ENCODE results near the gene MLKL. TPM values are rescaled to one million over a fixed set of nuclear protein-coding genes. Genes with fewer than 3 reads are reported as not detected.

The MLKL gene
- total RNA-seq, 2 experiments from 2014 or later: 30.3 TPM

- ATAC-seq: no peak
- H3K4me1 Mint-ChIP-seq: peaks cover 15% of the 10 kb centered on the region
- H3K27me3 Mint-ChIP-seq: no peaks in the 10 kb centered on the region
- DNase-seq: no peak
- ChIA-PET POLR2A (no interaction called here), CTCF (interaction anchor here (1.0 to 2.2 kb wide), 2 partner anchors 12 to 20 kb away, joined by 3 to 21 read pairs; no protein-coding TSS in a partner anchor)
- intact Hi-C loops (cut with DNase I, micrococcal nuclease): no loop called here
- no peak overlapping the region for H3K4me3 Mint-ChIP-seq
- H3K9me3 Mint-ChIP-seq (ENCODE audit: low read depth): no peaks in the 10 kb centered on the region
- H3K27ac Mint-ChIP-seq: no peak overlapping the region
- H3K36me3 Mint-ChIP-seq (ENCODE audit: low read depth): peaks cover 54% of the 10 kb centered on the region
Observed at GRCh38 chr16:74649839-74650504, 50.7 kb downstream of the MLKL start.

- Mint-ChIP-seq H3K4me1 (no peaks in the 10 kb centered on the region), H3K27ac (no peak overlapping the region), H3K9me3 (ENCODE audit: low read depth) (no peaks in the 10 kb centered on the region), H3K27me3 (no peaks in the 10 kb centered on the region), H3K36me3 (ENCODE audit: low read depth) (peaks cover 37% of the 10 kb centered on the region), H3K4me3 (no peak overlapping the region)
- intact Hi-C loops (cut with DNase I, micrococcal nuclease): no loop called here
- ChIA-PET POLR2A (no interaction called here), CTCF (interaction anchor here (0.7 kb wide), 1 partner anchor 9 kb away, joined by 3 read pairs; no protein-coding TSS in a partner anchor)
- ATAC-seq (no peak), DNase-seq (no peak)
Observed at GRCh38 chr16:74641969-74642368, 58.7 kb downstream of the MLKL start.

GRCh38 chr16:74637742-74638453 is 62.8 kb downstream of the MLKL start:
- ChIA-PET POLR2A (interaction anchor here (0.8 to 1.1 kb wide), 3 partner anchors 10 to 20 kb away, joined by 3 to 5 read pairs (median 3); no protein-coding TSS in a partner anchor), CTCF (interaction anchor here (0.6 to 2.6 kb wide), 5 partner anchors 11 to 88 kb away, joined by 3 to 21 read pairs (median 3); no protein-coding TSS in a partner anchor)
- no peaks in the 10 kb centered on the region for H3K4me1 Mint-ChIP-seq
- no peaks in the 10 kb centered on the region for H3K9me3 Mint-ChIP-seq (ENCODE audit: low read depth)
- intact Hi-C loops (cut with DNase I, micrococcal nuclease): no loop called here
- no peak overlapping the region for H3K4me3 Mint-ChIP-seq
- H3K27ac Mint-ChIP-seq: no peak overlapping the region
- peaks cover 31% of the 10 kb centered on the region for H3K36me3 Mint-ChIP-seq (ENCODE audit: low read depth)
- ATAC-seq: no peak
- H3K27me3 Mint-ChIP-seq: no peaks in the 10 kb centered on the region
- no peak for DNase-seq

- intact Hi-C loops (cut with DNase I, micrococcal nuclease): no loop called here
- ATAC-seq (no peak), DNase-seq (no peak)
- no peak overlapping the region for H3K4me3 Mint-ChIP-seq
- H3K27ac Mint-ChIP-seq: no peak overlapping the region
- no peaks in the 10 kb centered on the region for H3K27me3 Mint-ChIP-seq
- H3K36me3 Mint-ChIP-seq (ENCODE audit: low read depth): peaks cover 40% of the 10 kb centered on the region
- POLR2A ChIA-PET: interaction anchor here (0.6 to 0.7 kb wide), 2 partner anchors 30 to 140 kb away, joined by 3 to 4 read pairs; no protein-coding TSS in a partner anchor
- no peaks in the 10 kb centered on the region for H3K9me3 Mint-ChIP-seq (ENCODE audit: low read depth)
- CTCF ChIA-PET: interaction anchor here (0.7 to 1.7 kb wide), 2 partner anchors 13 to 45 kb away, joined by 4 to 6 read pairs; no protein-coding TSS in a partner anchor
- no peaks in the 10 kb centered on the region for H3K4me1 Mint-ChIP-seq
Observed at GRCh38 chr16:74635303-74635702, 65.4 kb downstream of the MLKL start.

- Mint-ChIP-seq H3K27ac (no peak overlapping the region), H3K4me3 (no peak overlapping the region), H3K4me1 (peaks cover 10% of the 10 kb centered on the region), H3K9me3 (ENCODE audit: low read depth) (no peaks in the 10 kb centered on the region), H3K27me3 (no peaks in the 10 kb centered on the region), H3K36me3 (ENCODE audit: low read depth) (peaks cover 48% of the 10 kb centered on the region)
- ChIA-PET CTCF (interaction anchor here (0.7 to 0.9 kb wide), 3 partner anchors 11 to 30 kb away, joined by 3 read pairs; no protein-coding TSS in a partner anchor), POLR2A (interaction anchor here (0.6 kb wide), 1 partner anchor 385 kb away, joined by 5 read pairs; no protein-coding TSS in a partner anchor)
- DNase-seq: no peak
- intact Hi-C loops (cut with DNase I, micrococcal nuclease): no loop called here
- ATAC-seq: no peak
Observed at GRCh38 chr16:74633686-74634085, 67.0 kb downstream of the MLKL start.

GRCh38 chr16:74627506-74628220 is 73.0 kb downstream of the MLKL start:
- no peaks in the 10 kb centered on the region for H3K9me3 Mint-ChIP-seq (ENCODE audit: low read depth)
- DNase-seq: no peak
- H3K27me3 Mint-ChIP-seq: no peaks in the 10 kb centered on the region
- H3K4me1 Mint-ChIP-seq: peaks cover 46% of the 10 kb centered on the region
- H3K4me3 Mint-ChIP-seq: peak overlapping the region; percentile 7
- H3K36me3 Mint-ChIP-seq (ENCODE audit: low read depth): peaks cover 80% of the 10 kb centered on the region
- peak; percentile 17 for ATAC-seq
- POLR2A ChIA-PET: interaction anchor here (0.6 to 1.6 kb wide), 6 partner anchors 11 to 71 kb away, joined by 3 to 7 read pairs (median 4); partner anchors contain the start of genes GLG1 and RFWD3
- peak overlapping the region; percentile 90 for H3K27ac Mint-ChIP-seq
- CTCF ChIA-PET: interaction anchor here (0.6 to 2.0 kb wide), 3 partner anchors 10 to 235 kb away, joined by 3 to 8 read pairs (median 3); no protein-coding TSS in a partner anchor
- intact Hi-C loops (cut with DNase I, micrococcal nuclease): loop anchor here (2.0 to 10.0 kb wide), 2 partner anchors 161 to 163 kb away; no protein-coding TSS in a partner anchor

- peak; percentile 93 for ATAC-seq
- Mint-ChIP-seq H3K4me1 (peaks cover 46% of the 10 kb centered on the region), H3K27me3 (no peaks in the 10 kb centered on the region), H3K9me3 (ENCODE audit: low read depth) (no peaks in the 10 kb centered on the region), H3K36me3 (ENCODE audit: low read depth) (peaks cover 81% of the 10 kb centered on the region), H3K27ac (peak overlapping the region; percentile 90), H3K4me3 (peak overlapping the region; percentile 33)
- intact Hi-C loops (cut with DNase I, micrococcal nuclease): loop anchor here (2.0 to 10.0 kb wide), 2 partner anchors 160 to 162 kb away; no protein-coding TSS in a partner anchor
- DNase-seq: peak; percentile 26
- ChIA-PET CTCF (interaction anchor here (0.6 to 2.0 kb wide), 4 partner anchors 11 to 236 kb away, joined by 3 to 8 read pairs (median 4); no protein-coding TSS in a partner anchor), POLR2A (interaction anchor here (0.5 to 1.5 kb wide), 6 partner anchors 11 to 40 kb away, joined by 3 to 6 read pairs (median 3); partner anchors contain the start of genes GLG1 and RFWD3)
Observed at GRCh38 chr16:74626741-74627416, 73.8 kb downstream of the MLKL start.

- H3K27ac Mint-ChIP-seq: peak overlapping the region; percentile 90
- ATAC-seq (peak; percentile 27), DNase-seq (peak; percentile 67)
- intact Hi-C loops (cut with DNase I, micrococcal nuclease): loop anchor here (2.0 to 10.0 kb wide), 2 partner anchors 159 to 161 kb away; no protein-coding TSS in a partner anchor
- POLR2A ChIA-PET: interaction anchor here (0.6 to 1.4 kb wide), 6 partner anchors 15 to 72 kb away, joined by 3 to 6 read pairs (median 3); partner anchors contain the start of gene RFWD3
- peak overlapping the region; percentile 33 for H3K4me3 Mint-ChIP-seq
- no peaks in the 10 kb centered on the region for H3K27me3 Mint-ChIP-seq
- H3K9me3 Mint-ChIP-seq (ENCODE audit: low read depth): no peaks in the 10 kb centered on the region
- H3K4me1 Mint-ChIP-seq: peaks cover 46% of the 10 kb centered on the region
- CTCF ChIA-PET: interaction anchor here (0.6 to 0.8 kb wide), 2 partner anchors 26 to 28 kb away, joined by 3 read pairs; no protein-coding TSS in a partner anchor
- H3K36me3 Mint-ChIP-seq (ENCODE audit: low read depth): peaks cover 84% of the 10 kb centered on the region
Observed at GRCh38 chr16:74625500-74626350, 74.9 kb downstream of the MLKL start.

GRCh38 chr16:74623839-74624235 is 76.8 kb downstream of the MLKL start:
- CTCF ChIA-PET: no interaction called here
- H3K4me1 Mint-ChIP-seq: peaks cover 38% of the 10 kb centered on the region
- H3K4me3 Mint-ChIP-seq: no peak overlapping the region
- no peak overlapping the region for H3K27ac Mint-ChIP-seq
- DNase-seq: no peak
- no peaks in the 10 kb centered on the region for H3K9me3 Mint-ChIP-seq (ENCODE audit: low read depth)
- intact Hi-C loops (cut with DNase I, micrococcal nuclease): loop anchor here in 1 of 2 experiments (10.0 kb wide), 1 partner anchor 159 kb away; no protein-coding TSS in a partner anchor
- POLR2A ChIA-PET: no interaction called here
- H3K36me3 Mint-ChIP-seq (ENCODE audit: low read depth): peaks cover 74% of the 10 kb centered on the region
- no peaks in the 10 kb centered on the region for H3K27me3 Mint-ChIP-seq
- no peak for ATAC-seq

Measured in activated CD4-positive, alpha-beta T cell treated with anti-CD3 and anti-CD28 coated beads for 36 hours (primary cell).